ENCODE measurements around the gene COL23A1.

COL23A1 gene

GRCh38 chr5:178363501-178364325 lies 226.5 kb downstream of the COL23A1 start:
- FAIRE-seq (no peak), DNase-seq (ENCODE audit: insufficient read length, low spot score) (no peak)
- TF ChIP-seq POU2F2 (IDR thresholded peaks at IDR 0.05; ENCODE audit: low read depth, low read length) (no peak), SPI1 (IDR thresholded peaks at IDR 0.05; ENCODE audit: low read depth, low read length) (no peak), PAX5 (IDR thresholded peaks at IDR 0.05; ENCODE audit: insufficient read depth, low read length, severe bottlenecking) (no peak), POLR2A (IDR thresholded peaks at IDR 0.05; ENCODE audit: low read depth, low read length) (no peak), POLR2AphosphoS5 (IDR thresholded peaks at IDR 0.05; ENCODE audit: low read depth, low read length) (no peak), TAF1 (IDR thresholded peaks at IDR 0.05; ENCODE audit: low read depth, low read length) (no peak)

GRCh38 chr5:178361657-178362445 lies 228.3 kb downstream of the COL23A1 start:
- no peak for FAIRE-seq

GRCh38 chr5:178360926-178361235 lies 229.3 kb downstream of the COL23A1 start:
- no peak for TF ChIP-seq POLR2A (IDR thresholded peaks at IDR 0.05; ENCODE audit: low read depth, low read length)
- no peak for TF ChIP-seq POLR2AphosphoS5 (IDR thresholded peaks at IDR 0.05; ENCODE audit: low read depth, low read length)
- TF ChIP-seq PAX5 (IDR thresholded peaks at IDR 0.05; ENCODE audit: insufficient read depth, low read length, severe bottlenecking) = no peak
- no peak for TF ChIP-seq SPI1 (IDR thresholded peaks at IDR 0.05; ENCODE audit: low read depth, low read length)
- FAIRE-seq (no peak), DNase-seq (ENCODE audit: insufficient read length, low spot score) (no peak)

More at GRCh38 chr5:178361657-178362445, 228.3 kb downstream of the COL23A1 start:
- no peak for DNase-seq (ENCODE audit: insufficient read length, low spot score)
- no peak for TF ChIP-seq SPI1 (IDR thresholded peaks at IDR 0.05; ENCODE audit: low read depth, low read length)

- DNase-seq (ENCODE audit: insufficient read length, low spot score) (no peak), FAIRE-seq (no peak)
- no peak for TF ChIP-seq TAF1 (IDR thresholded peaks at IDR 0.05; ENCODE audit: low read depth, low read length)
- TF ChIP-seq SPI1 (IDR thresholded peaks at IDR 0.05; ENCODE audit: low read depth, low read length) = no peak
- TF ChIP-seq POLR2AphosphoS5 (IDR thresholded peaks at IDR 0.05; ENCODE audit: low read depth, low read length) = no peak
- TF ChIP-seq POLR2A (IDR thresholded peaks at IDR 0.05; ENCODE audit: low read depth, low read length) = no peak
- no peak for TF ChIP-seq PAX5 (IDR thresholded peaks at IDR 0.05; ENCODE audit: insufficient read depth, low read length, severe bottlenecking)
- no peak for TF ChIP-seq POU2F2 (IDR thresholded peaks at IDR 0.05; ENCODE audit: low read depth, low read length)
Observed at GRCh38 chr5:178360222-178360925, 229.8 kb downstream of the COL23A1 start.

- FAIRE-seq (no peak), DNase-seq (ENCODE audit: insufficient read length, low spot score) (no peak)
- no peak for TF ChIP-seq TAF1 (IDR thresholded peaks at IDR 0.05; ENCODE audit: low read depth, low read length)
Observed at GRCh38 chr5:178359738-178360137, 230.5 kb downstream of the COL23A1 start.

DNA sequence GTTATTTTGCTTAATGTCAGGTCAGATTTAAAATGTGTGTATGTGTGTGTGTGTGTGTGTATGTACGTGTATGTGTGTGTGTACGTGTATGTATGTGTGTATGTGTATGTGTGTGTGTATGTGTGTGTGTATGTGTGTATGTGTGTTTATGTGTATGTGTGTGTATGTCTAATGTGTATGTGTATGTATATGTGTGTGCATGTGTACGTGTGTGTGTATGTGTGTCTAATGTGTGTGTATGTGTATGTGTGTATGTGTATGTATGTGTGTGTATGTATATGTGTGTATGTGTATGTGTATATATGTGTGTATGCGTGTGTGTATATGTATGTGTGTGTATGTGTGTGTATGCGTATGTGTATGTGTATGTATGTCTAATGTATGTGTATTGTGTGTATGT lies 232.5 kb downstream of the COL23A1 start:
- no peak for TF ChIP-seq PAX5 (IDR thresholded peaks at IDR 0.05; ENCODE audit: insufficient read depth, low read length, severe bottlenecking)
- TF ChIP-seq POLR2AphosphoS5 (IDR thresholded peaks at IDR 0.05; ENCODE audit: low read depth, low read length) = no peak
- no peak for TF ChIP-seq TAF1 (IDR thresholded peaks at IDR 0.05; ENCODE audit: low read depth, low read length)
- TF ChIP-seq POU2F2 (IDR thresholded peaks at IDR 0.05; ENCODE audit: low read depth, low read length) = no peak
- TF ChIP-seq POLR2A (IDR thresholded peaks at IDR 0.05; ENCODE audit: low read depth, low read length) = no peak
- TF ChIP-seq SPI1 (IDR thresholded peaks at IDR 0.05; ENCODE audit: low read depth, low read length) = no peak
- no peak for DNase-seq (ENCODE audit: insufficient read length, low spot score)
- no peak for FAIRE-seq

- TF ChIP-seq PAX5 (IDR thresholded peaks at IDR 0.05; ENCODE audit: insufficient read depth, low read length, severe bottlenecking) (no peak), POLR2AphosphoS5 (IDR thresholded peaks at IDR 0.05; ENCODE audit: low read depth, low read length) (no peak), SPI1 (IDR thresholded peaks at IDR 0.05; ENCODE audit: low read depth, low read length) (no peak), TAF1 (IDR thresholded peaks at IDR 0.05; ENCODE audit: low read depth, low read length) (no peak), POU2F2 (IDR thresholded peaks at IDR 0.05; ENCODE audit: low read depth, low read length) (no peak), POLR2A (IDR thresholded peaks at IDR 0.05; ENCODE audit: low read depth, low read length) (no peak)
- no peak for FAIRE-seq
- DNase-seq (ENCODE audit: insufficient read length, low spot score) = no peak
Observed at GRCh38 chr5:178357121-178357521, 233.1 kb downstream of the COL23A1 start.

- FAIRE-seq (no peak), DNase-seq (ENCODE audit: insufficient read length, low spot score) (no peak)
Observed at GRCh38 chr5:178356431-178356872, 233.7 kb downstream of the COL23A1 start.

DNA sequence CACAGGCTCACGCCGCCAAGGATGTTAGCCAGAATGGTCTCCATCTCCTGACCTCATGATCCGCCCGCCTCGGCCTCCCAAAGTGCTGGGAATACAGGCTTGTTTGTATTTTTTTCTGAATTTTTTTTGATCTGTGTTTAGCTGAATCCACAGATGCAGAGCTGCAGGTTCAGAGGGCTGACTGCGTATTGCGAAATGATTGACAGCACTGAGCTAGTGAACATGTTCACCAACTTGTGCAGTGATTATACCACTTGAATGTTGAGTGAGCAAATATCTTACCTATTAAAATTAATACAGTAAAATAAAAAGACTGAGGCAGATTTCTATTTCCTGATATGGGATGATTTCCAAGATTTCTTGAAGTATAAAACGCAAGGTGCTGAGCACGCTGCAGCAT lies 234.5 kb downstream of the COL23A1 start:
- FAIRE-seq (no peak), DNase-seq (ENCODE audit: insufficient read length, low spot score) (no peak)
- no peak for TF ChIP-seq TAF1 (IDR thresholded peaks at IDR 0.05; ENCODE audit: low read depth, low read length)
- TF ChIP-seq POLR2A (IDR thresholded peaks at IDR 0.05; ENCODE audit: low read depth, low read length) = no peak
- TF ChIP-seq POU2F2 (IDR thresholded peaks at IDR 0.05; ENCODE audit: low read depth, low read length) = no peak
- TF ChIP-seq POLR2AphosphoS5 (IDR thresholded peaks at IDR 0.05; ENCODE audit: low read depth, low read length) = no peak

More at GRCh38 chr5:178356431-178356872, 233.7 kb downstream of the COL23A1 start:
- TF ChIP-seq SPI1 (IDR thresholded peaks at IDR 0.05; ENCODE audit: low read depth, low read length) = no peak
- no peak for TF ChIP-seq PAX5 (IDR thresholded peaks at IDR 0.05; ENCODE audit: insufficient read depth, low read length, severe bottlenecking)
- TF ChIP-seq POLR2A (IDR thresholded peaks at IDR 0.05; ENCODE audit: low read depth, low read length) = no peak
- TF ChIP-seq TAF1 (IDR thresholded peaks at IDR 0.05; ENCODE audit: low read depth, low read length) = no peak
- TF ChIP-seq POLR2AphosphoS5 (IDR thresholded peaks at IDR 0.05; ENCODE audit: low read depth, low read length) = no peak
- TF ChIP-seq POU2F2 (IDR thresholded peaks at IDR 0.05; ENCODE audit: low read depth, low read length) = no peak
